Colon (tissue), 2 donors: Measurements from ENCODE around the gene LYG2.
"Not testable (repeated sequence)": the region's sequence is repeated elsewhere in the genome, so short reads cannot be mapped to it uniquely, and the experiment has no call there.

Source experiments
- FAIRE-seq: peaks from 2 replicates; lab custom pipeline; 2012; peaks lifted over from hg19 to GRCh38; lab: Jason Lieb, UNC
- donor health status: control.
- donor health status: control.

Gene LYG2

DNA sequence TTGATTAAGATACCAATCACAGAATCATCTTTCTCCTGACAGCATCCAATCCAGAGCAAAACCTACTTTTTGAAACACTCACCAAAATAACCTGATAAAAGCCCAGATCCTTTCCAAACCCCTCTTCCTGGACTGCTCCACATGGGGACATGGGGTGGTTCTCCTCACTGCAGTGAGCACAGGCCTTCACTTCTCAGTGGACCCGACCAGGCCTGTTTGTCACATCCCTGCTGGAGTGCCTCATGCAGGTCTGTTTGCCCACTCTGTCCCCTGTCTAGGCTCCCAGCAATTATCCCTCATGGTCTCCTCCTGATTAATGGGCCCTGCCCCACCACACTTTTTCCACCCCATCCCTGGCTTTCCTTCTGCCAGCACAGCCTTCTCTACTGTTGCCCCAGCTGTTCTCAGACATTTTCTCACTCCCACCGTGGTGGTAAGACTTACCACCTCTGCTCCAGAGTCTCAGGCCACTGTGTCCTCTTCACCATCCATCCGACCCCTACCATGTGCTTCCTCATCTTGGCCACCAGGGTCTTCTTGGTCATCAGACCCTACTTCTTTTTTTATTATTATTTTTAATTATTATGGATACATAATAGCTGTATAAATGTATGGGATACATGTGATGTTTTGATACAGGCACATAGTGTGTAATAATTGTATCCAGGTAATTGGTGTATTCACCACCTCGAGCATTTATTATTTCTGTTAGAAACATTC is 53.3 kb downstream of the LYG2 start:
- FAIRE-seq = no peak

DNA sequence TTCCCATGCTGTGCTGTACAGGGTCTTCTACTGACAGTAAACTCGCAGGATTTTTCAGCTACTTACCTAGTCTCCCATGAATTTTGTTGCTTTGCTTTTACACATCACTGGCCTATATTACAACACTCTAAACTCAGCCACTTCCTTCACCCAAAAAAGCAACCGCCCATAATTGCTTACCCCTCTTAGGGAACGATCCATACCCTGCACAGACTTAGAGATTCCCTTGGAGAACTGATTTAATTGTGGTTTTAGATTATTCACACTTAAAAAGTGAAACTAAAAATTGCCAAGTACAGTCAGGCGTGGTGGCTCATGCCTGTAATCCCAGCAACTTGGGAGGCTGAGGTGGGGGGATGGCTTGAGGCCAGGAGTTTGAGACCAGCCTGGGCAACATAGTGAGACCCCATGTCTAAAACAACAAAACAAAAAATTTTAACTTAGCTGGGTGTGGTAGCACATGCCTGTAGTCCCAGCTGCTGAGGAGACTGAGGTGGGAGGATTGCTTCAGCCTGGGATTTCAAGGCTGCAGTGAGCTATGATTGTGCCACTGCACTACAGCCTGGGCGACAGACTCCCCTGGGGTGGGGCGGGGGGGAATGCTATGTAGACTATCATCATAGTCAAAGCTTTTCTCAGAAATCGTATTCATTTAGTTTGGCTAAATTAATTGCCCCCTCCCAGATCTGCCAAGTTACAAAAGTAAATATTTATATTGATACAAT is 55.2 kb downstream of the LYG2 start:
- no peak for FAIRE-seq

DNA sequence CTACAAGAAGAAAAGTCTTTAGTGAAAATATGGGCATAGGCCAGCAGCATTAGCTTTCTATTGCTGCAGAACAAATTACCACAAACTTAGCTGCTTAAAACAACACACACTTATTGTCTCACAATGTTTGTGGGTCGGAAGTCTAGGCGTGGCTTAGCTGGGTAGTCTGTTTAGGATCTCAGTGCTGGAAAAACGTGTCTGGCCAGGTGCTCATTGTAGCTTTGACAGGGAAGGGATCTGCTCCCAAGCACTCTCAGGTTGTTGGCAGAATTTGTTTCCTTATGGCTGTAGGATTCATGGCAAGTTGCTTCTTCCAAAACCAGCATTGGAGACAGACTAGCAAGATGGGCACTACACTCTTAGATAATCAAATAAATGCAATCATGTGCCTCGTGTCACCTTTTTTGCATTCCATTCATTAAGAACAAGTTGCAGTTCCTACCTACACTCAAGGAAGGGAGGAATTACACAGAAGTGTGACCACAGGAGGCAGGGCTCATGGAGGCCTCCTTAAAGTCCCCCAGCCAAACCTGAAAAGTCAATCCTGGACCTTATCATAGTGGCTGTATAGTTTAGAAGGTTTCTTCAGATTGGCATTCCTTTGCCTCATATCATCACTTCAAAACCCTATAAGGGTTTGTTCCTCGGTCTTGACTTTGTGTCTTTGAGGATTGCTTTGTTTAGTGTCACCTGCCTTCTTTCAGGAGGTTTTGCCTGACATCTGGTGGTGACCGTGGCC is 57.2 kb downstream of the LYG2 start:
- FAIRE-seq = no peak

DNA sequence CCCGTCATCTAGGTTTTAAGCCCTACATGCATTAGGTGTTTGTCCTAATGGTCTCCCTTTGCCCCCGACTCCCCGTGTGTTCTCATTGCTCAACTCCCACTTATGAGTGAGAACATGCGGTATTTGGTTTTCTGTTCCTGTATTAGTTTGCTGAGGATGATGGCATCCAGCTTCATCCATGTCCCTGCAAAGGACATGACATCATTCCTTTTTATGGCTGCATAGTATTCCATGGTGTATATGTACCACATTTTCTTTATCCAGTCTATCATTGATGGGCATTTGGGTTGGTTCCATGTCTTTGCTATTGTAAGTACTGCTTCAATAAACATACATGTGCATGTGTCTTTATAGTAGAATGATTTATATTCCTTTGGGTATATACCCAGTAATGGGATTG is 63.1 kb downstream of the LYG2 start:
- not testable (repeated sequence) for FAIRE-seq
